HepG2 (cell line): ENCODE results near the gene HEXIM1. TPM values are rescaled to one million over a fixed set of nuclear protein-coding genes. Genes with fewer than 3 reads are reported as not detected.

Source experiments
- GLI4 ChIP-seq: sonication (generic); formaldehyde crosslinking; IDR thresholded peaks from 2 replicates; pipeline ENCODE4 v1.5.1; 2020; ENCODE audit warnings: missing genetic modification reagents, mild to moderate bottlenecking, moderate library complexity, borderline replicate concordance
- KLF6 ChIP-seq: IDR thresholded peaks from 2 replicates; pipeline ENCODE4 v1.8.0; 2016; ENCODE audit warnings: missing biosample characterization, missing genetic modification reagents
- LCORL ChIP-seq, 2 experiments: fragments of 450-650 bp in 1 of 2; sonication (generic) in 1 of 2; formaldehyde crosslinking in 1 of 2; IDR thresholded peaks; 2 replicates each; pipeline versions ENCODE4 v1.5.0 to v1.6.1; 2017 to 2020; ENCODE audit warnings: antibody characterized with exemption in 1 of 2, missing genetic modification reagents in 1 of 2
- U2AF1 ChIP-seq: fragments of 200-400 bp; formaldehyde crosslinking; optimal IDR thresholded peaks from 2 replicates; pipeline ENCODE3; 2017; ENCODE audit warnings: mild to moderate bottlenecking, low read depth, low read length
- ZC3H4 ChIP-seq: sonication (generic); formaldehyde crosslinking; IDR thresholded peaks from 2 replicates; pipeline ENCODE4 v1.4.0; 2020; ENCODE audit warnings: missing genetic modification reagents, borderline replicate concordance
- ZNF235 ChIP-seq: sonication (generic); formaldehyde crosslinking; IDR thresholded peaks from 2 replicates; pipeline ENCODE4 v1.8.1; 2023; ENCODE audit warnings: mild to moderate bottlenecking, missing genetic modification reagents, borderline replicate concordance
- ZNF383 ChIP-seq: sonication (generic); formaldehyde crosslinking; IDR thresholded peaks from 2 replicates; pipeline ENCODE4 v1.4.0; 2020; ENCODE audit warnings: missing genetic modification reagents, mild to moderate bottlenecking, borderline replicate concordance
- ZNF530 ChIP-seq: sonication (generic); formaldehyde crosslinking; IDR thresholded peaks from 2 replicates; pipeline ENCODE4 v1.5.0; 2020; ENCODE audit warnings: low read depth, mild to moderate bottlenecking, missing genetic modification reagents
- ZNF776 ChIP-seq: sonication (generic); formaldehyde crosslinking; IDR thresholded peaks from 2 replicates; pipeline ENCODE4 v1.4.0; 2020; ENCODE audit warnings: mild to moderate bottlenecking, missing genetic modification reagents
- polyA plus RNA-seq, 8 experiments: library from polyadenylated mRNA; depleted of rRNA in 3 of 8; stranded (reverse) in 7 of 8; unstranded in 1 of 8; fragments of >200 nt; fragmentation: Illumina TruSeq in 4 of 8; extraction: Trizol in 4 of 8; gene quantifications; 2 replicates each; pipeline versions ENCODE4 v1.2.1 to v1.2.3, GENCODE V29; 2011 to 2016; ENCODE audit warnings: low read depth in 4 of 8, missing spikeins in 1 of 8, mixed read lengths in 1 of 8; ENCODE audit not compliant: insufficient read depth in 1 of 8
- total RNA-seq, 5 experiments: library from RNA; depleted of rRNA; stranded (reverse); fragments of >200 nt; fragmentation: Illumina TruSeq; extraction: Trizol; gene quantifications; 2 replicates each; pipeline ENCODE4 v1.2.3, GENCODE V29; 2016; ENCODE audit warnings: low read depth in 1 of 5
- TF ChIP-seq, protein P1 (sequence below): sonication (generic); formaldehyde crosslinking; IDR thresholded peaks from 2 replicates; pipeline ENCODE4 v1.4.0; 2020; ENCODE audit warnings: missing genetic modification reagents
- TF ChIP-seq, protein P2 (sequence below): sonication (generic); formaldehyde crosslinking; IDR thresholded peaks from 2 replicates; pipeline ENCODE4 v1.4.0; 2020; ENCODE audit warnings: missing genetic modification reagents, borderline replicate concordance
- TF ChIP-seq, protein P3 (sequence below): sonication (generic); formaldehyde crosslinking; IDR thresholded peaks from 2 replicates; pipeline ENCODE4 v1.4.0; 2020; ENCODE audit warnings: mild to moderate bottlenecking, missing genetic modification reagents
- TF ChIP-seq, protein P4 (sequence below): sonication (generic); formaldehyde crosslinking; IDR thresholded peaks from one replicate; pipeline ENCODE4 v1.5.1; 2020; ENCODE audit warnings: mild to moderate bottlenecking, missing genetic modification reagents; ENCODE audit errors: not compliant biosample characterization

HEXIM1 gene
- total and polyA plus RNA-seq, 2 of the 13 experiments (the other 11 are each of a cell fraction or from before 2014, with no cell fraction given): 10.5 to 16.6 TPM

DNA sequence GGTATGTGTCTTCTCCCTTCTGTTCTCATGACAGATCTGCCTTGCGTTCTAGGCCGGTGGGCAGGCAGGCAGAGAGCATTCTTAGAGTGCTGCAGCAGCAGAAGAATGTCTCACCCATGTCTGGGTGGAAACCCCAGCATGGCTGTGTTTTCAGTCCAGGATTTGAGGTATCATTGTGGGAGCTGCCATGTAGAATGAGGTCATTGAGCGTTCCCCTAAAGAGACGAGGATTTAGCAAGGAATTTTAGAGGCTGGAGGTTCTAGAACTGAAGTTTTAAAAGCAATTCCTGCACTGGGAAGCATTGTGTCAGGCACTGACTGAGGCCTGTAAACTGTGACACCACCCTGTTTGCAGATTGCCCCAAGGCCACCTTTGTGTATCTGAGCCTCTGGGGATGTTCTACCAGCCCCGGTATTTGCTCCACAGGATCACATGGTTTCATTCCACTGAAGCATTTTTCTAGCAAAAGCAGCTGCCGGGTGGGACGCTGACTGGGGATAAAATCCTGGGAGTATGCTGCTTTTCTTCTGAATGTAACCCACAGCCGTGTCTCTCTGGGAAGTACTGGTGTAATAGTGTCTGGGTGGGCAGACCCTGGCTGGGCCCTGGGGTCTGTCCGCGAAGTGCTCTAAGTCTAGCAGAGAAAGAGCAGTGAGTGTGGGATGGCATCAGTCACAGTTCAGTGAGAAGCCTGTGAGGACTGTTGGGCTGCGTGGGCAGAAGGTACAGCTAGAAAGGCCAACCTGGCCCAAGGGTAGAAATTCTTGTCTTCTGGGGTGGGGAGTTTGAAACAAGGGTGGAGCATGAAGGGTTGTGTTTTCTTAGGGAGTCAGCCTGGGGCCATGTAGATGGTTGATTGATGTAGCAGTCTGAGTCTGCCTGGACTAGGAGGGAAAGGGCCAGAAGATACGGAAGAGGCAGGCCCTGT, 46.1 kb upstream of the HEXIM1 start (continued):
- TF ChIP-seq, protein P1, sequence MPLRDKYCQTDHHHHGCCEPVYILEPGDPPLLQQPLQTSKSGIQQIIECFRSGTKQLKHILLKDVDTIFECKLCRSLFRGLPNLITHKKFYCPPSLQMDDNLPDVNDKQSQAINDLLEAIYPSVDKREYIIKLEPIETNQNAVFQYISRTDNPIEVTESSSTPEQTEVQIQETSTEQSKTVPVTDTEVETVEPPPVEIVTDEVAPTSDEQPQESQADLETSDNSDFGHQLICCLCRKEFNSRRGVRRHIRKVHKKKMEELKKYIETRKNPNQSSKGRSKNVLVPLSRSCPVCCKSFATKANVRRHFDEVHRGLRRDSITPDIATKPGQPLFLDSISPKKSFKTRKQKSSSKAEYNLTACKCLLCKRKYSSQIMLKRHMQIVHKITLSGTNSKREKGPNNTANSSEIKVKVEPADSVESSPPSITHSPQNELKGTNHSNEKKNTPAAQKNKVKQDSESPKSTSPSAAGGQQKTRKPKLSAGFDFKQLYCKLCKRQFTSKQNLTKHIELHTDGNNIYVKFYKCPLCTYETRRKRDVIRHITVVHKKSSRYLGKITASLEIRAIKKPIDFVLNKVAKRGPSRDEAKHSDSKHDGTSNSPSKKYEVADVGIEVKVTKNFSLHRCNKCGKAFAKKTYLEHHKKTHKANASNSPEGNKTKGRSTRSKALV (CRISPR knock-in tag): 0 out of 2 replicates have a peak, but pooled peaks have one; percentile 47
- TF ChIP-seq ZNF530 (CRISPR knock-in tag) (no peak), LCORL (IDR thresholded peaks at IDR 0.05) (no peak), LCORL (CRISPR knock-in tag; IDR thresholded peaks at IDR 0.05) (peak; percentile 83), ZNF235 (CRISPR knock-in tag) (no peak), GLI4 (CRISPR knock-in tag) (no peak), ZNF383 (no peak), ZC3H4 (CRISPR knock-in tag) (no peak), ZNF776 (no peak), U2AF1 (no peak), KLF6 (CRISPR knock-in tag) (no peak)
- TF ChIP-seq, protein P2, sequence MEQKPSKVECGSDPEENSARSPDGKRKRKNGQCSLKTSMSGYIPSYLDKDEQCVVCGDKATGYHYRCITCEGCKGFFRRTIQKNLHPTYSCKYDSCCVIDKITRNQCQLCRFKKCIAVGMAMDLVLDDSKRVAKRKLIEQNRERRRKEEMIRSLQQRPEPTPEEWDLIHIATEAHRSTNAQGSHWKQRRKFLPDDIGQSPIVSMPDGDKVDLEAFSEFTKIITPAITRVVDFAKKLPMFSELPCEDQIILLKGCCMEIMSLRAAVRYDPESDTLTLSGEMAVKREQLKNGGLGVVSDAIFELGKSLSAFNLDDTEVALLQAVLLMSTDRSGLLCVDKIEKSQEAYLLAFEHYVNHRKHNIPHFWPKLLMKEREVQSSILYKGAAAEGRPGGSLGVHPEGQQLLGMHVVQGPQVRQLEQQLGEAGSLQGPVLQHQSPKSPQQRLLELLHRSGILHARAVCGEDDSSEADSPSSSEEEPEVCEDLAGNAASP (CRISPR knock-in tag): peak; percentile 29; the same call in 1 of the 2 replicates
- TF ChIP-seq, protein P3, sequence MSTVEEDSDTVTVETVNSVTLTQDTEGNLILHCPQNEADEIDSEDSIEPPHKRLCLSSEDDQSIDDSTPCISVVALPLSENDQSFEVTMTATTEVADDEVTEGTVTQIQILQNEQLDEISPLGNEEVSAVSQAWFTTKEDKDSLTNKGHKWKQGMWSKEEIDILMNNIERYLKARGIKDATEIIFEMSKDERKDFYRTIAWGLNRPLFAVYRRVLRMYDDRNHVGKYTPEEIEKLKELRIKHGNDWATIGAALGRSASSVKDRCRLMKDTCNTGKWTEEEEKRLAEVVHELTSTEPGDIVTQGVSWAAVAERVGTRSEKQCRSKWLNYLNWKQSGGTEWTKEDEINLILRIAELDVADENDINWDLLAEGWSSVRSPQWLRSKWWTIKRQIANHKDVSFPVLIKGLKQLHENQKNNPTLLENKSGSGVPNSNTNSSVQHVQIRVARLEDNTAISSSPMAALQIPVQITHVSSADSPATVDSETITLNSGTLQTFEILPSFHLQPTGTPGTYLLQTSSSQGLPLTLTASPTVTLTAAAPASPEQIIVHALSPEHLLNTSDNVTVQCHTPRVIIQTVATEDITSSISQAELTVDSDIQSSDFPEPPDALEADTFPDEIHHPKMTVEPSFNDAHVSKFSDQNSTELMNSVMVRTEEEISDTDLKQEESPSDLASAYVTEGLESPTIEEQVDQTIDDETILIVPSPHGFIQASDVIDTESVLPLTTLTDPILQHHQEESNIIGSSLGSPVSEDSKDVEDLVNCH (CRISPR knock-in tag): no peak
- TF ChIP-seq, protein P4, sequence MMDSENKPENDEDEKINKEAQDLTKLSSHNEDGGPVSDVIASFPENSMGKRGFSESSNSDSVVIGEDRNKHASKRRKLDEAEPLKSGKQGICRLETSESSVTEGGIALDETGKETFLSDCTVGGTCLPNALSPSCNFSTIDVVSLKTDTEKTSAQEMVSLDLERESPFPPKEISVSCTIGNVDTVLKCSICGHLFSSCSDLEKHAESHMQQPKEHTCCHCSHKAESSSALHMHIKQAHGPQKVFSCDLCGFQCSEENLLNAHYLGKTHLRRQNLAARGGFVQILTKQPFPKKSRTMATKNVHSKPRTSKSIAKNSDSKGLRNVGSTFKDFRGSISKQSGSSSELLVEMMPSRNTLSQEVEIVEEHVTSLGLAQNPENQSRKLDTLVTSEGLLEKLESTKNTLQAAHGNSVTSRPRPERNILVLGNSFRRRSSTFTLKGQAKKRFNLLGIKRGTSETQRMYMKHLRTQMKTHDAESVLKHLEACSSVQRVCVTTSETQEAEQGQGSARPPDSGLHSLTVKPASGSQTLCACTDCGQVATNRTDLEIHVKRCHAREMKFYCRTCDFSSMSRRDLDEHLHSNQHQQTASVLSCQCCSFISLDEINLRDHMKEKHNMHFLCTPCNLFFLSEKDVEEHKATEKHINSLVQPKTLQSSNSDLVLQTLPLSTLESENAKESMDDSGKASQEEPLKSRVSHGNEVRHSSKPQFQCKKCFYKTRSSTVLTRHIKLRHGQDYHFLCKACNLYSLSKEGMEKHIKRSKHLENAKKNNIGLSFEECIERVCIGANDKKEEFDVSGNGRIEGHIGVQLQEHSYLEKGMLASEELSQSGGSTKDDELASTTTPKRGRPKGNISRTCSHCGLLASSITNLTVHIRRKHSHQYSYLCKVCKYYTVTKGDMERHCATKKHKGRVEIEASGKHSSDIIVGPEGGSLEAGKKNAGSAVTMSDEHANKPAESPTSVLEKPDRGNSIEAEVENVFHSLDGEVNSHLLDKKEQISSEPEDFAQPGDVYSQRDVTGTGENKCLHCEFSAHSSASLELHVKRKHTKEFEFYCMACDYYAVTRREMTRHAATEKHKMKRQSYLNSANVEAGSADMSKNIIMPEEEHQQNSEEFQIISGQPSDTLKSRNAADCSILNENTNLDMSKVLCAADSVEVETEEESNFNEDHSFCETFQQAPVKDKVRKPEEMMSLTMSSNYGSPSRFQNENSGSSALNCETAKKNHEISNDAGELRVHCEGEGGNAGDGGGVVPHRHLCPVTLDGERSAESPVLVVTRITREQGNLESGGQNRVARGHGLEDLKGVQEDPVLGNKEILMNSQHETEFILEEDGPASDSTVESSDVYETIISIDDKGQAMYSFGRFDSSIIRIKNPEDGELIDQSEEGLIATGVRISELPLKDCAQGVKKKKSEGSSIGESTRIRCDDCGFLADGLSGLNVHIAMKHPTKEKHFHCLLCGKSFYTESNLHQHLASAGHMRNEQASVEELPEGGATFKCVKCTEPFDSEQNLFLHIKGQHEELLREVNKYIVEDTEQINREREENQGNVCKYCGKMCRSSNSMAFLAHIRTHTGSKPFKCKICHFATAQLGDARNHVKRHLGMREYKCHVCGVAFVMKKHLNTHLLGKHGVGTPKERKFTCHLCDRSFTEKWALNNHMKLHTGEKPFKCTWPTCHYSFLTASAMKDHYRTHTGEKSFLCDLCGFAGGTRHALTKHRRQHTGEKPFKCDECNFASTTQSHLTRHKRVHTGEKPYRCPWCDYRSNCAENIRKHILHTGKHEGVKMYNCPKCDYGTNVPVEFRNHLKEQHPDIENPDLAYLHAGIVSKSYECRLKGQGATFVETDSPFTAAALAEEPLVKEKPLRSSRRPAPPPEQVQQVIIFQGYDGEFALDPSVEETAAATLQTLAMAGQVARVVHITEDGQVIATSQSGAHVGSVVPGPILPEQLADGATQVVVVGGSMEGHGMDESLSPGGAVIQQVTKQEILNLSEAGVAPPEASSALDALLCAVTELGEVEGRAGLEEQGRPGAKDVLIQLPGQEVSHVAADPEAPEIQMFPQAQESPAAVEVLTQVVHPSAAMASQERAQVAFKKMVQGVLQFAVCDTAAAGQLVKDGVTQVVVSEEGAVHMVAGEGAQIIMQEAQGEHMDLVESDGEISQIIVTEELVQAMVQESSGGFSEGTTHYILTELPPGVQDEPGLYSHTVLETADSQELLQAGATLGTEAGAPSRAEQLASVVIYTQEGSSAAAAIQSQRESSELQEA (CRISPR knock-in tag): no peak
